Right lobe of liver (tissue), 6 donors: ENCODE data around the gene C5. TPM values are rescaled to one million over a fixed set of nuclear protein-coding genes. Genes with fewer than 3 reads are reported as not detected.

Experiments
- ATAC-seq, 4 donors: fragments of 200-7000 bp; cut with Tn5 transposase; one replicate each; pipeline ENCODE4 v1.9.1; 2020; ENCODE audit warnings: mild to moderate bottlenecking in 4 of 4, moderate library complexity in 4 of 4
- DNase-seq, 3 donors: peaks; one replicate each; pipeline ENCODE4 v3.0.0-alpha.2; 2020
- H3K27ac ChIP-seq, 3 donors: fragments of 200-600 bp; one replicate each; pipeline ENCODE4 v1.8.0; 2022
- H3K27me3 ChIP-seq, 2 donors: fragments of 200-600 bp; one replicate each; pipeline ENCODE4 v1.8.0; 2022
- H3K36me3 ChIP-seq, 4 donors: fragments of 200-600 bp; sonication (generic) in 1 of 4; one replicate each; pipeline versions ENCODE4 v1.5.1 to v1.8.0; 2017 to 2022; ENCODE audit warnings: control low read depth in 1 of 4
- H3K4me1 ChIP-seq, 4 donors: fragments of 200-600 bp; sonication (generic) in 1 of 4; one replicate each; pipeline versions ENCODE4 v1.5.1 to v1.8.0; 2017 to 2022; ENCODE audit warnings: control low read depth in 1 of 4
- H3K4me3 ChIP-seq, 3 donors: fragments of 200-600 bp; one replicate each; pipeline ENCODE4 v1.8.0; 2022
- H3K9me3 ChIP-seq, 4 donors: fragments of 200-600 bp; sonication (generic) in 1 of 4; one replicate each; pipeline versions ENCODE4 v1.5.1 to v1.8.0; 2017 to 2022; ENCODE audit warnings: control low read depth in 1 of 4
- POLR2A ChIP-seq: fragments of 450-650 bp; IDR thresholded peaks from one replicate; pipeline ENCODE4 v1.6.1; 2017; ENCODE audit warnings: antibody characterized with exemption, mild to moderate bottlenecking
- WGBS: methylation state at CpG from one replicate; pipeline ENCODE4 v1.1.6; 2018; ENCODE audit warnings: low coverage, low lambda C conversion rate; ENCODE audit not compliant: insufficient coverage; ENCODE audit errors: missing lambda C conversion rate; 5-methylcytosine and 5-hydroxymethylcytosine counted together
- intact Hi-C, 2 donors: fragments of 100-400 bp; cut with DNase I; formaldehyde crosslinking; loops; one replicate each; pipeline versions ENCODE4 v1.11.2 to v1.14.1; 2022
- total RNA-seq, 6 experiments: library from RNA; depleted of rRNA in 2 of 6; stranded (reverse); fragments of >200 nt in 2 of 6; fragmentation: NEBNext Ultra II Directional in 3 of 6; extraction: Animal tissue kit (Norgen Biotek cat#: 25700) in 3 of 6; gene quantifications; one replicate each; pipeline versions ENCODE4 v1.1.0 to v1.2.4, GENCODE V29; 2016 to 2023
- TF ChIP-seq, protein P1 (sequence below), 4 donors: fragments of 200-600 bp in 3 of 4; fragments of 450-650 bp in 1 of 4; IDR thresholded peaks; one replicate each; pipeline versions ENCODE4 v1.5.1 to v1.8.0; 2016 to 2022; ENCODE audit warnings: antibody characterized with exemption in 4 of 4, mild to moderate bottlenecking in 2 of 4
- donor health status: DM: no; HTN: yes; CAD: no.
- donor health status: DM: no; HTN: no; CAD: no.
- donor health status: DM: no; HTN: no; CAD: no.
- donor health status: DM: no; HTN: yes; CAD: no.
- donor health status: DM: no; HTN: yes; CAD: no.

The C5 gene
- total RNA-seq, 6 experiments from 2014 or later: 251 to 616 (median 411) TPM

DNA sequence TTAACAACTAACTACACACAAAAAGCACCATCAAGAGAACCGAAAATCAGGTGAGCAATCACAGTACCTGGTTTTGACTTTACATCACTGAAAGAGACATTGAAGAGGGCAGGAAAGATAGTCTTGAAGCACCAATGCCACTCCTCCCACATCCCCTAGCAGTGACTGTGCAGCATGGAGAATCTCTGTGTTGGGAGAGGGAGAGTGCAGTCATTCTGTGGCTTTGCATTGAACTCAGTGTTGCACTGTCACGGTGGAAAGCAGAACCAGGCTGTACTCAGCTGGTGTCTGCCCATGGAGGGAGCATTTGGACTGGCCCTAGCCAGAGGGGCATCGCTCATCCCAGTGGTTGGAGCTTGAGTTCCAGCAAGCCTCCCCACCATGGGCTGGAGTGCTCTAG is 40.4 kb downstream of the C5 start:
- intact Hi-C loops: no loop called here
- Histone ChIP-seq H3K27me3 (no peaks in the 10 kb centered on the region), H3K4me1 (no peaks in the 10 kb centered on the region), H3K27ac (no peak overlapping the region), H3K4me3 (no peak overlapping the region), H3K36me3 (peaks cover 0 to 93% (median 50%) of the 10 kb centered on the region in 4 donors), H3K9me3 (no peaks in the 10 kb centered on the region)
- WGBS: 100% methylated on average over 1 of the region's 3 CpGs
- no peak for DNase-seq
- ATAC-seq: peak; percentile 17 to 46 (median 36)
- TF ChIP-seq, protein P1, sequence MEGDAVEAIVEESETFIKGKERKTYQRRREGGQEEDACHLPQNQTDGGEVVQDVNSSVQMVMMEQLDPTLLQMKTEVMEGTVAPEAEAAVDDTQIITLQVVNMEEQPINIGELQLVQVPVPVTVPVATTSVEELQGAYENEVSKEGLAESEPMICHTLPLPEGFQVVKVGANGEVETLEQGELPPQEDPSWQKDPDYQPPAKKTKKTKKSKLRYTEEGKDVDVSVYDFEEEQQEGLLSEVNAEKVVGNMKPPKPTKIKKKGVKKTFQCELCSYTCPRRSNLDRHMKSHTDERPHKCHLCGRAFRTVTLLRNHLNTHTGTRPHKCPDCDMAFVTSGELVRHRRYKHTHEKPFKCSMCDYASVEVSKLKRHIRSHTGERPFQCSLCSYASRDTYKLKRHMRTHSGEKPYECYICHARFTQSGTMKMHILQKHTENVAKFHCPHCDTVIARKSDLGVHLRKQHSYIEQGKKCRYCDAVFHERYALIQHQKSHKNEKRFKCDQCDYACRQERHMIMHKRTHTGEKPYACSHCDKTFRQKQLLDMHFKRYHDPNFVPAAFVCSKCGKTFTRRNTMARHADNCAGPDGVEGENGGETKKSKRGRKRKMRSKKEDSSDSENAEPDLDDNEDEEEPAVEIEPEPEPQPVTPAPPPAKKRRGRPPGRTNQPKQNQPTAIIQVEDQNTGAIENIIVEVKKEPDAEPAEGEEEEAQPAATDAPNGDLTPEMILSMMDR (IDR thresholded peaks at IDR 0.05): no peak
- no peak for TF ChIP-seq POLR2A

GRCh38 chr9:120999317-120999716 is 50.8 kb downstream of the C5 start:
- 76% methylated on average over 2 of the region's 2 CpGs for WGBS
- H3K27me3 ChIP-seq: no peaks in the 10 kb centered on the region
- peak; percentile 18 to 71 (median 54) for ATAC-seq
- H3K9me3 ChIP-seq: no peaks in the 10 kb centered on the region
- intact Hi-C loops: no loop called here
- H3K27ac ChIP-seq: peak overlapping the region in 1 of 3 donors; percentile 3
- peaks cover 0 to 89% (median 39%) of the 10 kb centered on the region in 4 donors for H3K36me3 ChIP-seq
- DNase-seq: no peak
- peaks cover 0 to 37% (median 5%) of the 10 kb centered on the region in 4 donors for H3K4me1 ChIP-seq
- H3K4me3 ChIP-seq: no peak overlapping the region
- TF ChIP-seq, protein P1 (IDR thresholded peaks at IDR 0.05): no peak
- TF ChIP-seq POLR2A: no peak

DNA sequence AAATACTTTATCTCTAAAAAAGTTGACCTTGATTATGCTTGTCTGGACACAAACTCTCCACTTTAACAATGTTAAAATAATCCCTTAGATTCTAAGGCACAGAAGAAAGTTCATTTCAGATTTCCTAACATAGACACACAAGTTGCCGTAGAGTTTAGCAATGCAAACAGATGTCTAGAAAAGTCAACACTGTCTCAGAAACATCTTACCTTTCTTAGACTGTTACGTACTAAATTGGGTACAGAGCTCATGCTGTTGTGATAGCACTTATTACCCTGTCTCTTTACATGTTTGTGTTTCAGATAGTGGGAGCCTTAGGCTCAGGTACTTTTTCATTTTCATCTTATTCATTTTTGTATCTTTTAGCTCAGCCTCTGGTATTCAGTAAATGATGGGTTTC is 52.0 kb downstream of the C5 start:
- H3K9me3 ChIP-seq: no peaks in the 10 kb centered on the region

DNA sequence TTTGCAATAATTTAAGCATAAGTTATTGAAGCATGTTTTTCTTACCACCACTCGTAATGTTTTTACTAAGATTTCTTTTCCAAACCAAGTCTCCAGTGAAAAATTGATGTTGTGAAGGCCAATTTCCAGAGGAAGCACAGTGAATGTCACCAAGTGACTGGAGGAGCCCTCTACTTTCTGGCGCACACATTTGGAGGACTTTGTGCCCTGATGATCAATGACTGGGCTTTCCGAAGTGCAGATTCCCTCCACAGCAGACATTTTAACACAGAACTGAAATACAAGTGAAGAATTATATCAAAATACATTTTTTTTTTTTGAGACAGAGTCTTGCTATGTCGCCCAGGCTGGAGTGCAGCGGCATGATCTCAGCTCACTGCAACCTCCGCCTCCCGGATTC is 52.6 kb downstream of the C5 start:
- H3K9me3 ChIP-seq: no peaks in the 10 kb centered on the region
- ATAC-seq: peak; percentile 36 to 56 (median 44)
- intact Hi-C loops: no loop called here
- H3K4me1 ChIP-seq: peaks cover 0 to 37% (median 5%) of the 10 kb centered on the region in 4 donors
- no peak for DNase-seq
- no peaks in the 10 kb centered on the region for H3K27me3 ChIP-seq
- 55% methylated on average over 6 of the region's 7 CpGs for WGBS
- peaks cover 0 to 85% (median 30%) of the 10 kb centered on the region in 4 donors for H3K36me3 ChIP-seq
- H3K4me3 ChIP-seq: no peak overlapping the region
- H3K27ac ChIP-seq: peak overlapping the region in 1 of 3 donors; percentile 3
- TF ChIP-seq, protein P1 (IDR thresholded peaks at IDR 0.05): no peak
- no peak for TF ChIP-seq POLR2A

More for the DNA sequence above, 52.0 kb downstream of the C5 start:
- Histone ChIP-seq H3K4me1 (peaks cover 0 to 37% (median 5%) of the 10 kb centered on the region in 4 donors), H3K27me3 (no peaks in the 10 kb centered on the region), H3K4me3 (no peak overlapping the region), H3K27ac (peak overlapping the region in 1 of 3 donors; percentile 3), H3K36me3 (peaks cover 0 to 86% (median 33%) of the 10 kb centered on the region in 4 donors)
- peak; percentile 39 to 75 (median 62) for ATAC-seq
- no peak for DNase-seq
- intact Hi-C loops: no loop called here
- no peak for TF ChIP-seq POLR2A
- TF ChIP-seq, protein P1 (IDR thresholded peaks at IDR 0.05): no peak
- 34% methylated on average over 2 of the region's 2 CpGs for WGBS
